Daoy (cell line): Measurements from ENCODE around the gene TMEM178B. TPM values are rescaled to one million over a fixed set of nuclear protein-coding genes. Genes with fewer than 3 reads are reported as not detected.

ENCODE experiments used
- DNase-seq: peaks from one replicate; pipeline ENCODE4 v3.0.0-alpha.2; 2015; ENCODE audit warnings: low read depth
- total RNA-seq: library from RNA; depleted of rRNA; stranded (reverse); fragments of >200 nt; shearing (Covaris generic); gene quantifications from 2 replicates; pipeline ENCODE4 v1.2.3, GENCODE V29; 2014

Gene TMEM178B
- total RNA-seq, 1 experiment from 2014 or later: 1.3 TPM

- DNase-seq: no peak
Measured at GRCh38 chr7:141418066-141418465, 344.2 kb downstream of the TMEM178B start.

DNA sequence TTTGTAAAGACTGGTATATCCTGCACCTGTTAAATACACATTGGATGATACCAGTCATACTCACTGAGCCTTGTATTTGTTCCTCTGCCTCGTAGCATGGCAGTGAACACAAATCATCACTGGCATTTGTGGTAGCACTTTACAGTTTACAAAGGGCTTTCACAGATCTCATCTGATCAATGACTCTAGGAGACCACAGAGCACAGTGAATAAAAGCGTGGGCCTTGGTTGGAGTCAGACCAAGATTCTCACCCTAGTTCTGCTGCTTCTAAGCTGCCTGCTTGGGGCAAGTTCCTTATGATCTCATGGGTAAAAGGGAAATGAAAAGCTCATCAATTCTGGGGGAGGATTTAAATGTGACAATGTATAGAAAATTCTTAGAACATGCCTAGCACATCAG lies 347.4 kb downstream of the TMEM178B start:
- no peak for DNase-seq

GRCh38 chr7:141427134-141427533 lies 353.3 kb downstream of the TMEM178B start:
- no peak for DNase-seq

DNA sequence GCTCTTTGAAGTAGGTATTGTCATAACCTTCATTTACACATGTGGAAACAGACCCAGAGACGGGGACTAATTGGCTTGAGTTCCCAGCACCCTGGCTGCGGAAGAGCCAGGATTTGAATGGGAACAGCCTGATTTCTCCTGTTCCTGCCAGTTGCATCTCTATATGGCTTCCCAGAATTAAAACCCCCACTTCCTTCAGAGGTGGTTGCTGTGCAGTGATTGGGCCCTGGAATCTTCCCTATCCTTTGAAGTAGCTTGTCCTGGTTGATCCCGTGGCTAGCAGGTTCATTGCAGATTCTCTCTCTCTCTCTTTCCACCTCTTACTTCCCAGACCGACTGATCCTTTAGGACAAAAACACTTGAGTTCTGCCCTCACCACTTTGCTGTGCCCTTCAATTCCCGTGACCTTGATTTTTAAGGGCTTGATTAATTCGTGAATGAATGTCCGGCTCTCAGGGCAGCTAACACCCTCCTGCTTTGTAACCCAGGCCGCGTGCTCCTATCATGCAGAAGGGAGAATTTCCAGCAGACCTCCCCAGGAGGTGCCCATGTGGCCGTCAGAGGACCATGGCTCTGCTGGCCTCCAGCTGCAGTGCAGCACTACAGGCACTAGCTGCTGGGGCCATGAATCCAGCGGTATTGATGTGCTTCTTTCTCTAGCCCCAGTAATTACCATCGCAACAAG lies 356.7 kb downstream of the TMEM178B start:
- DNase-seq: no peak

GRCh38 chr7:141431140-141431479 lies 357.2 kb downstream of the TMEM178B start:
- no peak for DNase-seq

- DNase-seq: no peak
Measured at GRCh38 chr7:141431711-141432110, 357.8 kb downstream of the TMEM178B start.

- DNase-seq: no peak
Measured at GRCh38 chr7:141433698-141434097, 359.8 kb downstream of the TMEM178B start.

DNA sequence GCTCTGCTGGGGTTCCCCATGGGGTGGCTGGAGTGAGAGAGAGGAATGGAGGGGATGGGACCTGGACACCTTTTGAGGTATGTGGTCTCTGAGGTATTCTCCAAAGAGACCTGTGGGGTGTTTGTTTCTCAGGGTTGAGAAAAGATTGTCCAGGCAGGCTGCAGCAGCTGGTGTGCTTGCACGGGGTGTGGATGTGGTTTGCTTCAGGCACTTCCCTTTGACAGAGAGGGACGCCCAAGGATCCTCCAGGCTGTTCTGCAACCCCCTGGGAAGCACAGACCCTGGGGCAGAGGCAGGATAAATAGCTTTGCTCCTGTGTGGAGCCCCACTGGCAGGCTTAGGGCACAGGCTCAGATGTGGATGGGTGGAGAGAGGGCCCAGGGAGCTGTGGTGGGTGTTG lies 362.3 kb downstream of the TMEM178B start:
- no peak for DNase-seq

GRCh38 chr7:141436575-141437075 lies 362.8 kb downstream of the TMEM178B start:
- no peak for DNase-seq

- no peak for DNase-seq
Measured at GRCh38 chr7:141439164-141439563, 365.3 kb downstream of the TMEM178B start.

GRCh38 chr7:141439776-141440175 lies 365.9 kb downstream of the TMEM178B start:
- DNase-seq: no peak

- DNase-seq: peak; percentile 25
Measured at GRCh38 chr7:141441837-141442627, 368.2 kb downstream of the TMEM178B start.

GRCh38 chr7:141442781-141443180 lies 368.9 kb downstream of the TMEM178B start:
- DNase-seq: no peak

DNA sequence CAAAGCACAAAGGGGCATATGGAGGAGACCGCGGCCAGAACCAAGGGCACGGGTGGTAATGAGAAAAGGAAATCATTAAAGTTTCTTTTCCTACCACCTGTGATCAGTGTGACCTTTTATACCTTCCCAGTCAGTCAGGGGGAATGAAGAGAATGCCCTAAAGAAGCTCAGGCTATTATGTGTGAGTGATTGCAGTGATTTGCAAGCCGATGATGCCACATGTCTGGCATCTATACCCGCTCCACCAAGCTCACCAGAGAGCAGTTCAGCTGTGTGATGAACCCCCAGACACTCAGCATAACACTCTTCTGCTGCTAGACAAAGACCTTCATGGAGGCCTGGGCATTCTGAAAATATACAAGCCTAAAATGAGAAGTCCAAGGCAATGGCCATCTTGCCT lies 371.1 kb downstream of the TMEM178B start:
- DNase-seq: peak; percentile 14

DNA sequence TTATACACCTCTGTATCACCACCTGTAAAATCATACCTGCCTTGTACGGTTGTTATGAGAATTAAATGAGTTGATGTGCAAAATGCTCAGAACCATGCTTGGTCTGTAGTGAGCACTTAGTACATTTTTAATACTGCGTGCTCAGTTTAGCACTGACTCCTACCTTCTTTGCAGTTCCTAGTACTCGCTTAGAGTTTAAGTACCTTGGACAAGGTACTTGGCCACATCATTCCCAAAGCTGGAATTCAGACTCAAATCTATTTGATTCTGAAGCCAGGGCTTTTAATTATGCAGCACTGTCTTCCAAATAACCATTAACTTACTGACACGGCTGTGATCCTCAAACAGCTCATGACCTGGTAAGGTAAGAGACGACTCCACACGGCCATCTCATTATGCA lies 377.4 kb downstream of the TMEM178B start:
- DNase-seq: no peak

DNA sequence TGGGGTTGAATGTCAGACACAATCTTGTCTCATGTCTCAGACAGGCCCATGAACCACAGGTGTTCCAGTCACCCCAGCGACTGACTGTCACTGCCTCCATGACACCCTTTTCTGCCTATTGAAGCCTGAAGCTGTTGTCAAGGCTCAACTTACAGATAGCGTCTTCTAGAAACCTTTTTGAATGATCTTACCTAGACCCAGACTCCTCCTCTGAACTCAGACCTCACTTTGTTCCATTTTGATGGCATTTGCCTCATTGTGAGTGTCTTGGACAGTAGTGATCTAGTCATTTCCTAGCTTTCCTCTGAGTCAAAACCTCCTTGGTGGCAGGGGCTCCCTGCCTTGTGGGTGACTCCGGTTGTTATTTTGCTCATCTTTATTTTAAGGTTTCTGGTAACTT lies 379.0 kb downstream of the TMEM178B start:
- no peak for DNase-seq

DNA sequence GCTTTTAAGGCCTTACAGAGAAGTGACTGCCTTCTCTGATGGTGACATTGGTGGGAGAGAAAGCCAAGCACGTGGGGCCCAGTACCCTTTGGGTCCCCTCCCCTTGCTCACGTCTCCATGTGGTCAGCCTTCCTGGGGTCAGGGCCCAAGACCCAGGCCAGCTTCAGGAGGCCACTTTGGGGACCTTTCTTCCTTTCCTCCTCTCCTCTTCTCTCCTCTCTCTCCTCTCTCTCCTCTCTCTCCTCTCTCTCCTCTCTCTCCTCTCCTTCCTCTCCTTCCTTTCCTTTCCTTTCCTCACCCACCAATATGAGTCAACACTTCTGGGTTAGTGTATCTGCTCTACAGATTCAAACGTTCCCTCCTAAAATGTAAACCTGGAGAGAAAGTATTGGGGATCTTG lies 380.5 kb downstream of the TMEM178B start:
- no peak for DNase-seq

GRCh38 chr7:141455723-141456122 lies 381.9 kb downstream of the TMEM178B start:
- DNase-seq: no peak

GRCh38 chr7:141456298-141456697 lies 382.4 kb downstream of the TMEM178B start:
- peak; percentile 27 for DNase-seq

- no peak for DNase-seq
Measured at GRCh38 chr7:141456711-141457110, 382.8 kb downstream of the TMEM178B start.

GRCh38 chr7:141460781-141461715 lies 387.2 kb downstream of the TMEM178B start:
- DNase-seq: no peak

GRCh38 chr7:141461924-141462323 lies 388.1 kb downstream of the TMEM178B start:
- DNase-seq: no peak
